Omental fat pad (tissue), 4 donors: ENCODE measurements around the gene CCDC197. TPM values are rescaled to one million over a fixed set of nuclear protein-coding genes. Genes with fewer than 3 reads are reported as not detected.

ENCODE experiments used
- ATAC-seq: fragments of 150-250 bp; one replicate; pipeline ENCODE4 v1.9.1; 2016; ENCODE audit warnings: mild to moderate bottlenecking, moderate library complexity; ENCODE audit not compliant: low FRiP score
- DNase-seq: peaks from one replicate; pipeline ENCODE4 v3.0.0-alpha.2; 2019; ENCODE audit warnings: low spot score
- total RNA-seq, 4 donors: library from RNA; depleted of rRNA; stranded (reverse); fragments of >200 nt; gene quantifications; one replicate each; pipeline ENCODE4 v1.1.0, GENCODE V29; 2016
- TF ChIP-seq, protein P1 (sequence below), 3 donors: fragments of 450-650 bp; IDR thresholded peaks; one replicate each; pipeline ENCODE4 v1.5.1; 2016 to 2017; ENCODE audit warnings: antibody characterized with exemption in 3 of 3, mild to moderate bottlenecking in 3 of 3, moderate library complexity in 2 of 3

The CCDC197 gene
- total RNA-seq, 4 donors from 2014 or later: not detected

DNA sequence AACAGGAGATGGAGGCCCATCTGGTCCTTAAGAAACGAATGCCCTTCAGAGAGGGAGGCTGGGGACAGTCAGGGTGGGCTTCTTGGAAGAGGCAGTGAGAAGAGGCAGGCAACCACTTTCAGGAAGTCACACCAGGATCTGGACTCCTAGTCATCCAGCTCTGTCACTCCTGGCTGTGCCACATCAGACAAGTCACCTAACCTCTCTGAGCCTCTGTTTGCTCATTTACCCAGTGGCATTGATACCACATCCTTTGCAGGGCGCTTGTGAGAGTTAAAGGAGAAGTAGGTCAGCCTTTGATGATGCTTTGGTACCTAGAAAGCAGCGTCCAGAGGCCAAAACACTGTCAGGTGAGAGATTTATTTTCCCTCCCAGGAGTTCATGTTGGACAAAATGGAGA is 11.1 kb downstream of the CCDC197 start:
- TF ChIP-seq, protein P1, sequence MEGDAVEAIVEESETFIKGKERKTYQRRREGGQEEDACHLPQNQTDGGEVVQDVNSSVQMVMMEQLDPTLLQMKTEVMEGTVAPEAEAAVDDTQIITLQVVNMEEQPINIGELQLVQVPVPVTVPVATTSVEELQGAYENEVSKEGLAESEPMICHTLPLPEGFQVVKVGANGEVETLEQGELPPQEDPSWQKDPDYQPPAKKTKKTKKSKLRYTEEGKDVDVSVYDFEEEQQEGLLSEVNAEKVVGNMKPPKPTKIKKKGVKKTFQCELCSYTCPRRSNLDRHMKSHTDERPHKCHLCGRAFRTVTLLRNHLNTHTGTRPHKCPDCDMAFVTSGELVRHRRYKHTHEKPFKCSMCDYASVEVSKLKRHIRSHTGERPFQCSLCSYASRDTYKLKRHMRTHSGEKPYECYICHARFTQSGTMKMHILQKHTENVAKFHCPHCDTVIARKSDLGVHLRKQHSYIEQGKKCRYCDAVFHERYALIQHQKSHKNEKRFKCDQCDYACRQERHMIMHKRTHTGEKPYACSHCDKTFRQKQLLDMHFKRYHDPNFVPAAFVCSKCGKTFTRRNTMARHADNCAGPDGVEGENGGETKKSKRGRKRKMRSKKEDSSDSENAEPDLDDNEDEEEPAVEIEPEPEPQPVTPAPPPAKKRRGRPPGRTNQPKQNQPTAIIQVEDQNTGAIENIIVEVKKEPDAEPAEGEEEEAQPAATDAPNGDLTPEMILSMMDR (IDR thresholded peaks at IDR 0.05): no peak
- no peak for ATAC-seq

DNA sequence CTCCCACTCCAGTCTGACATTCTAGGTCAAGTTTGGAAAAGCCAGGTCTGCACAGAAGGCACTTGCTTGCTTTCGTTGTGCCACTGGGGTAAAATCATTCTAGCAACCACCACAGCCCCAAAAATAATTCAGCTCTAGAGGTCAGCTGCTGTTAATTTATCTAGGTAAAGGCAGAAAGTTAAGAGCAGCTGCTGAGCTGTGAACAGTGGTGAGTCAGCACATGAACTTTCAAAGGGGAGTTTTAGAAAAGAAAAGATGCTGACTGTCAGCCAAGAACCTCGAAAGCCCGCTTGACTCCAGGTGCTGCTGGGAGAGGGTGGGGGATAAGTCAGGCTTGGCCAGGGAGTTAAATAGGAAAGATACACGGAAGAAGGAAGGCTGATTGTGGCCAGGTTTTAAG is 12.7 kb downstream of the CCDC197 start:
- no peak for DNase-seq
- ATAC-seq: peak; percentile 72
- TF ChIP-seq, protein P1 (IDR thresholded peaks at IDR 0.05): no peak

More for the DNA sequence above, 11.1 kb downstream of the CCDC197 start:
- no peak for DNase-seq

DNA sequence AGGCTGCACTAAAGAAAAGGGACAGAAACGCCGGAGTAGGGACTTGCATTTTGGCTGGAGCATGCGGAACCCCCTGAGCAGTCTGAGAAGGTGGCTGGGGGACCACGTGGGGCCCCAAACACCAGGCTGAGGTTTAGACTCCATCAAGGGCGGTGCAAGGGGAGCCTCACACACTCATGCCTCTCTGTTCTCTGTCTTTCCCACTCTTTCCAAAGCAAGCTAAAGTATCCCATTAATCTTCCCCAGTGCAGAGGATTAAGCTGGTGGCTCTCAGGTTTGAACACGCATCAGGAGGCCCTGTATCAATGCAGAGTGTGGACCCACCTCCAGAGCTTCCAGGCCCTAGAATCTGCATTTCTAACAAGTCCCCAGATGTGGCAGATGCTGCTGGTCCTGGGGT is 13.5 kb downstream of the CCDC197 start:
- no peak for ATAC-seq
- DNase-seq: no peak
- TF ChIP-seq, protein P1 (IDR thresholded peaks at IDR 0.05): no peak

DNA sequence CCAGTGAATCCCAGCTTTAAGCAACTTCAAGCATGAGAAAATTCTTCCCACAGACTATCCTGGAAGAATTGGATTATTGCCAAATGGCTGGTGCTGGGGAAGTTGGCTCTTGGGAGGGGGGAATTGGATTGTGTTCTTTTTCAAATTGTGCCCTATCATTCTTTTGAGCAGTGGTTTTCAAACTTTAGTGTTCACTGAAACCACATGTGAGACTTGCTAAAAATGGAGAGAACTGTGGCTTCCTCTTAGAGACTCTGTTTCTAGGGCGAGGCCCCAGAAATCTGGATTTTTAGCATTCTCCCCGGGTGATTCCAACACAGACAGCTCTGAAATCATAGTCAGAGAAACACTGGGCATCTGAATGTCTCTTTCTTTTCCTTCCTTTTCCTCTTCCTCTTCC is 14.7 kb downstream of the CCDC197 start:
- ATAC-seq: no peak
- TF ChIP-seq, protein P1 (IDR thresholded peaks at IDR 0.05): no peak
- no peak for DNase-seq

DNA sequence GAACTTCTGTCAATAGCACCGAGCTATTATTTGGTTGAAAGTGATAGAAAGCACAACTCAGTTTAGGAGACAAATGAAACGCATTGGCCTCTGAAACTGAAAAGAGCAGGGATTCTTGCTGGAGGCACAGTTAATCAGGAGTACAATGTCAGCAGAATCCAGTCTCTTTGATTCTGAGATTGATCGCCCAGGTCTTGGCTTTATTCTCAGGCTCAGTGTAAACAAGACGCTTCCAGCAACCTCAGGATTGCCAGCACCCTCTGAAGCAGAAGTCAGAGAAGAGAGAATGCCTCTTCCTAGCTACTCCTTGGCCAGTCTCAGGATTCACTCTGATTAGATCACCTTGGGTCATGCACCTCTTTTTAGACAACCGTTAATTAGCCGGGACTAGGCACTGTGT is 17.3 kb downstream of the CCDC197 start:
- DNase-seq (no peak), ATAC-seq (no peak)
- TF ChIP-seq, protein P1 (IDR thresholded peaks at IDR 0.05): no peak

DNA sequence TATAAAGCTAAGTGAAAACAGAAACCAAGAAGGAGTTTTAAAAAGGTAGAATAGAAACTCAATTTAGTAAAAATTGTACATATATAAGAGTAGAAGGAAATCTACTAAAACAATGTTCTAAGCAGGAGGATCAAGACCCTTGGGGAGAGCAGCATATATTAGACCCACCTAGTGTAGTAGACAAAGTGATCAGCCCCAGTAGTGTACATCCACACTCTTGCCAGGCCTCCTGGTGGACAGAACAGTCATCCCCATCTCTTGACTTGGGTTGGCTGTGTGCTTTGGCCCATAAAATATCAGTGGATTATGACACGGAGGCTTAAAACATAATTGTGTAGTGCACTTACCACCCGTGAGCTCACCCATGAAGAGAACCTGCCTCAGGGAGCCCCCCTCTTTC is 18.1 kb downstream of the CCDC197 start:
- DNase-seq (no peak), ATAC-seq (no peak)
- TF ChIP-seq, protein P1 (IDR thresholded peaks at IDR 0.05): no peak

DNA sequence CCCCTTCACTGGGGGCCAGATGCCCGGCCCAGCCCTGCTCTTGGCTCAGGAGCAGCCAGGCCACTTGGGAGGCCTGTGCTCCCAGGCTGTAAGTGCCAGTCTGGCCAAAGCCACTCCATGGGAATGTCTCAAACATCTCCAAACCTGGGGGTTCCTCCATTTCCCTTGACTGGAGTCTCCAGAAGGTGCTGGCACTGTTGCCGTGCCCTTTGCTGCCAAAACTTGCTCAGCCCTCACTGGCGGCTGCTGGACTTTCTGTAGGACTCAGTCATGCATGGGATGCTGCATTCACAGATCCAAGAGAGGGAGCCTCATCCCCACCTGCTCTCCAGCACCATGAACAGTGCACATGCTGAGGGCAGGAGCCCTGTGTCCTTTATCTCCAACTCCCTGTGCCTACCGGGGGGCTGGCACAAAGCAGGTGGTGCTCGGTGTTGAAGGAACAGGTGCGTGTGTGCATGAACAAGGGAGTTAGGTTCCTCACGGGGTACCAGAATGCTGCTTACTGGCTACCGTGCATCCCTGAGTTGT is 19.4 kb downstream of the CCDC197 start:
- DNase-seq (no peak), ATAC-seq (no peak)
- TF ChIP-seq, protein P1 (IDR thresholded peaks at IDR 0.05): no peak
